Gastrocnemius medialis (tissue), 4 donors: Measurements from ENCODE around the gene HLCS. TPM values are rescaled to one million over a fixed set of nuclear protein-coding genes. Genes with fewer than 3 reads are reported as not detected.

Source experiments
- ATAC-seq, 2 donors: fragments of 150-250 bp; one replicate each; pipeline ENCODE4 v1.9.1; 2016
- DNase-seq, 2 donors: peaks; one replicate each; pipeline ENCODE4 v3.0.0-alpha.2; 2019
- H3K27ac ChIP-seq, 4 donors: fragments of 200-600 bp; sonication (generic); 1 replicate in 1 of 4; 2 replicates in 3 of 4; pipeline ENCODE4 v1.5.1; 2016 to 2018; ENCODE audit warnings: mild to moderate bottlenecking in 2 of 4, moderate library complexity in 1 of 4
- H3K27me3 ChIP-seq, 3 donors: fragments of 200-600 bp; sonication (generic) in 2 of 3; 1 replicate in 1 of 3; 2 replicates in 2 of 3; pipeline versions ENCODE4 v1.5.1 to v1.6.0; 2016 to 2019; ENCODE audit warnings: mild to moderate bottlenecking in 1 of 3, moderate library complexity in 1 of 3
- H3K36me3 ChIP-seq, 2 donors: fragments of 200-600 bp; sonication (generic) in 1 of 2; one replicate each; pipeline ENCODE4 v1.5.1; 2017 to 2018
- H3K4me1 ChIP-seq, 2 donors: fragments of 200-600 bp; sonication (generic) in 1 of 2; one replicate each; pipeline ENCODE4 v1.5.1; 2016 to 2017; ENCODE audit warnings: mild to moderate bottlenecking in 2 of 2
- H3K4me3 ChIP-seq, 4 donors: fragments of 200-600 bp; sonication (generic) in 3 of 4; 1 replicate in 1 of 4; 2 replicates in 3 of 4; pipeline ENCODE4 v1.5.1; 2016 to 2019; ENCODE audit warnings: mild to moderate bottlenecking in 2 of 4
- H3K9me3 ChIP-seq, 3 donors: fragments of 200-600 bp; sonication (generic) in 2 of 3; 1 replicate in 1 of 3; 2 replicates in 2 of 3; pipeline ENCODE4 v1.5.1; 2016 to 2019
- POLR2A ChIP-seq, 2 donors: fragments of 450-650 bp; IDR thresholded peaks; one replicate each; pipeline ENCODE4 v1.6.1; 2017; ENCODE audit warnings: antibody characterized with exemption in 2 of 2, mild to moderate bottlenecking in 2 of 2, moderate library complexity in 2 of 2
- in situ Hi-C, 4 donors: fragments of 200-750 bp; cut with MboI; loops; one replicate each; pipeline versions ENCODE4 v1.15.0 to v1.8.0; 2017; ENCODE audit warnings: low sequenced_read_pairs in 4 of 4
- intact Hi-C: fragments of 100-400 bp; cut with DNase I; formaldehyde crosslinking; loops from one replicate; pipeline ENCODE4 v1.15.1; 2023; ENCODE audit warnings: low total_unique reads
- total RNA-seq, 4 donors: library from RNA; depleted of rRNA; stranded (reverse); fragments of >200 nt; gene quantifications; one replicate each; pipeline versions ENCODE4 v1.1.0 to v1.2.3, GENCODE V29; 2016
- TF ChIP-seq, protein P1 (sequence below), 5 experiments: fragments of 450-650 bp in 3 of 5; fragments of 200-600 bp in 2 of 5; sonication (generic) in 2 of 5; IDR thresholded peaks in 4 of 5; conservative IDR thresholded peaks in 1 of 5; 1 replicate in 4 of 5; 2 replicates in 1 of 5; pipeline ENCODE4 v1.5.1; 2016 to 2019; ENCODE audit warnings: antibody characterized with exemption in 5 of 5, mild to moderate bottlenecking in 3 of 5, moderate library complexity in 3 of 5

The HLCS gene
- total RNA-seq, 4 donors from 2014 or later: 10.6 to 18.4 (median 15.4) TPM

DNA sequence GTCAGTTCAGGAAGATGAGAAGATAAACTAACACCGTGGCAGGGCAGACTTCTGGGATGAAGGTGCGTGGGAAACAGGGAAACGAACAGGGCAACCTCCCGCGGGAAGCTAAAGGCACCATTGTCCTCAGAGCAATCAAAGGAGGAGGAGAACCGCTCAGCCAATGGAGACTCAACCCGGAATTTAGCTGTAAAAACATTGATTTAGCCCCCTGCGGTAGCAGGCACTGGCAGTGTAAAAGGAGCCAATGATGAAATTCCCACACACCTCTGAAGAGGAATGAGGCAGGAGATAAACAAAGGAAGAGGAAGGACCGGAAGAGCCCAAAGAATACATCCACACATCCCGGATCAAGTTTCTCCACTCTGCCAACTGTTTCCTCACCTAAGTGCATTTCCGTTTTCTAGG is 19.5 kb downstream of the HLCS start:
- Histone ChIP-seq H3K9me3 (no peaks in the 10 kb centered on the region), H3K4me1 (no peaks in the 10 kb centered on the region), H3K36me3 (peaks cover 0 to 14% of the 10 kb centered on the region in 2 donors), H3K4me3 (no peak overlapping the region), H3K27me3 (no peaks in the 10 kb centered on the region), H3K27ac (no peak overlapping the region)
- intact Hi-C loops: no loop called here
- DNase-seq (no peak), ATAC-seq (no peak)
- no peak for TF ChIP-seq POLR2A (IDR thresholded peaks at IDR 0.05)
- TF ChIP-seq, protein P1, sequence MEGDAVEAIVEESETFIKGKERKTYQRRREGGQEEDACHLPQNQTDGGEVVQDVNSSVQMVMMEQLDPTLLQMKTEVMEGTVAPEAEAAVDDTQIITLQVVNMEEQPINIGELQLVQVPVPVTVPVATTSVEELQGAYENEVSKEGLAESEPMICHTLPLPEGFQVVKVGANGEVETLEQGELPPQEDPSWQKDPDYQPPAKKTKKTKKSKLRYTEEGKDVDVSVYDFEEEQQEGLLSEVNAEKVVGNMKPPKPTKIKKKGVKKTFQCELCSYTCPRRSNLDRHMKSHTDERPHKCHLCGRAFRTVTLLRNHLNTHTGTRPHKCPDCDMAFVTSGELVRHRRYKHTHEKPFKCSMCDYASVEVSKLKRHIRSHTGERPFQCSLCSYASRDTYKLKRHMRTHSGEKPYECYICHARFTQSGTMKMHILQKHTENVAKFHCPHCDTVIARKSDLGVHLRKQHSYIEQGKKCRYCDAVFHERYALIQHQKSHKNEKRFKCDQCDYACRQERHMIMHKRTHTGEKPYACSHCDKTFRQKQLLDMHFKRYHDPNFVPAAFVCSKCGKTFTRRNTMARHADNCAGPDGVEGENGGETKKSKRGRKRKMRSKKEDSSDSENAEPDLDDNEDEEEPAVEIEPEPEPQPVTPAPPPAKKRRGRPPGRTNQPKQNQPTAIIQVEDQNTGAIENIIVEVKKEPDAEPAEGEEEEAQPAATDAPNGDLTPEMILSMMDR (IDR thresholded peaks at IDR 0.05 in 4 of 5, conservative IDR thresholded peaks at IDR 0.05 in 1 of 5): no peak
- in situ Hi-C loops: loop anchor here in 1 of 4 donors (25.0 kb wide), 1 partner anchor 435 kb away; no protein-coding TSS in a partner anchor

GRCh38 chr21:36945496-36946138 is 20.9 kb downstream of the HLCS start:
- no peak for DNase-seq
- TF ChIP-seq POLR2A (IDR thresholded peaks at IDR 0.05): no peak
- TF ChIP-seq, protein P1 (IDR thresholded peaks at IDR 0.05 in 4 of 5, conservative IDR thresholded peaks at IDR 0.05 in 1 of 5): no peak
- Histone ChIP-seq H3K27me3 (no peaks in the 10 kb centered on the region), H3K4me3 (no peak overlapping the region), H3K27ac (no peak overlapping the region), H3K9me3 (no peaks in the 10 kb centered on the region), H3K36me3 (peaks cover 0 to 14% of the 10 kb centered on the region in 2 donors), H3K4me1 (no peaks in the 10 kb centered on the region)
- in situ Hi-C loops (loop anchor here in 1 of 4 donors (25.0 kb wide), 1 partner anchor 433 kb away; no protein-coding TSS in a partner anchor), intact Hi-C loops (no loop called here)
- ATAC-seq: no peak

DNA sequence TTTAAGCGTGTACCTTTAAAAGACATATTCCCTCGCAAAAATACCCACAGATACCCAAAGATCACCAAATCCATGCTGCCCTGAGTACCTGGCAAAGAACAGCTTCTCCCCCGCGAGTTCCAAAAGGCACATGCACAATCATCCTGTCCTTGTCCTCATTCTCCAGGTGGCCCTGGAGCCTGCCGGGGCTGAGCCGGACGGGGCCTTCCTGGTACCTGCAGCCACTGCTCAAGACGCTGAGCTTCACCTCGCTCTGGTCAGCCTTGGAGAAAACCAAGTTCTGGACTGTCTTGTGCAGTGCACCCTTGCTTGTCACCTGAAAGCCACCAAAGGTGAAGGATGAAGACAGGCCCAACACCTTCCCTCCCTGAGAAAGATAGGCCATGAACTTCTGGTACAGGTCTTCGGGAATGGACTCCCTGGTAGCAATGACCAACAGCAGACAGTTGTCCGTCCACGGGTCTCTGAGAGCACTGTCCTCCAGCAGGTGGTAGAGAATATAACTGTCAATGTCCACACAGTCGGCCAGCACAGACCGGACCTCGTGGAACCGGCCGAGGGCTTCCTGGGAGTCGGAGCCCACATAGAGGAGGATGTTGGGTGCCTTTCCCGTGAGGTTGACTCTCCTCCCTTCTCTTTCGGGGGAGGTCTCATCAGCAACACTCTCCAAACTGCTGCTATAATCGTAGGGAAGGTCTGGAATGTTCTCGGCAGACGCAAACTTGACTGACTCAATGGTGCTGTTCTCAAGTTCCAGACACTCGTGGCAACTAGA is 29.9 kb downstream of the HLCS start:
- Histone ChIP-seq H3K27ac (no peak overlapping the region), H3K27me3 (no peaks in the 10 kb centered on the region), H3K9me3 (no peaks in the 10 kb centered on the region), H3K4me3 (no peak overlapping the region), H3K36me3 (peaks cover 0 to 18% of the 10 kb centered on the region in 2 donors), H3K4me1 (peaks cover 23 to 31% of the 10 kb centered on the region in 2 donors)
- intact Hi-C loops: loop anchor here (5.0 kb wide), 1 partner anchor 76 kb away; no protein-coding TSS in a partner anchor
- in situ Hi-C loops: loop anchor here in 1 of 4 donors (25.0 kb wide), 1 partner anchor 424 kb away; no protein-coding TSS in a partner anchor
- TF ChIP-seq, protein P1 (IDR thresholded peaks at IDR 0.05 in 4 of 5, conservative IDR thresholded peaks at IDR 0.05 in 1 of 5): no peak
- TF ChIP-seq POLR2A (IDR thresholded peaks at IDR 0.05): no peak
- ATAC-seq (no peak), DNase-seq (no peak)

DNA sequence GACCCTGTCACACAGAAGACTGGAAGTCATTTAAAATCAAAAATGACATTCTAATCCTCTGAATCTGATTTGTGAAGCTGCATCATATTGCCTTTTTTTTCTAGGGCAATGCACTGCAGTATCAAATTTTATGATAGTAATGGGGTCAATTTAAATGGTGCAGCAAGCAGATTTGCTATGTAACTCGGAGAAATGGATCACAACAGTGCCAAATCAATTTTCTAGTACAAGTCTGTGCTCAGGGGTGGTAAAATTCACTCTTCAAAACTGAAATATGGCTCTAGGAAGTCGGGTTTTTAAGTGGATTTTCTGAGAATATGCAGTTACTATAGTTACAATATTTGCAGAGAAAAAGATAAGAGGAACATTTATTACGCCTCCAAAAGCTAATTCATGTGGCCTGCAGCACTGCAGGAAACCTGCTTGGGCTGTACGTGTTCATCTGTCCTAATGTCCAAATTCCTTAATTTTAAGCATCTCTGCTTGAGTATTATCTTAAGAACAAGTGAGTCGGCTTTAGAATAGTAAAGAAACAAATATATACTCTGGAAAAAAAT is 31.5 kb downstream of the HLCS start:
- no peaks in the 10 kb centered on the region for H3K9me3 ChIP-seq
- intact Hi-C loops (loop anchor here (5.0 kb wide), 1 partner anchor 77 kb away; no protein-coding TSS in a partner anchor), in situ Hi-C loops (loop anchor here in 1 of 4 donors (25.0 kb wide), 1 partner anchor 423 kb away; no protein-coding TSS in a partner anchor)
- ATAC-seq (no peak), DNase-seq (no peak)
- no peak overlapping the region for H3K4me3 ChIP-seq
- TF ChIP-seq POLR2A (IDR thresholded peaks at IDR 0.05): no peak
- TF ChIP-seq, protein P1 (IDR thresholded peaks at IDR 0.05 in 4 of 5, conservative IDR thresholded peaks at IDR 0.05 in 1 of 5): no peak
- H3K27me3 ChIP-seq: no peaks in the 10 kb centered on the region
- peaks cover 23 to 31% of the 10 kb centered on the region in 2 donors for H3K4me1 ChIP-seq
- H3K27ac ChIP-seq: no peak overlapping the region
- H3K36me3 ChIP-seq: peaks cover 0 to 18% of the 10 kb centered on the region in 2 donors
